Measurements from ENCODE around the gene GATD1. TPM values are rescaled to one million over a fixed set of nuclear protein-coding genes. Genes with fewer than 3 reads are reported as not detected.

The GATD1 gene
- total RNA-seq, 1 experiment from 2014 or later, result 81.3 TPM

GRCh38 chr11:723120-723883 is 54.0 kb downstream of the GATD1 start:
- H3K36me3 ChIP-seq (ENCODE audit: insufficient read depth, low read length, poor library complexity, severe bottlenecking), result no peaks in the 10 kb centered on the region
- no peaks in the 10 kb centered on the region for H3K9me3 ChIP-seq (ENCODE audit: low read depth, low read length, poor library complexity, severe bottlenecking)
- CTCF ChIA-PET, result interaction anchor here (1.3 kb wide), 1 partner anchor 27 kb away, joined by 3 read pairs; no protein-coding TSS in a partner anchor
- no peak overlapping the region for H3K4me3 ChIP-seq (ENCODE audit: low read depth, low read length, poor library complexity, severe bottlenecking)
- no peaks in the 10 kb centered on the region for H3K4me1 ChIP-seq (ENCODE audit: insufficient read depth, low read length, poor library complexity, severe bottlenecking)
- BruUV-seq (replicated peaks), result no TSS peak
- intact Hi-C loops (cut with micrococcal nuclease; ENCODE audit: unreplicated experiment), result loop anchor here (5.0 to 10.0 kb wide), 2 partner anchors 61 to 169 kb away; no protein-coding TSS in a partner anchor
- TF ChIP-seq, protein P1, sequence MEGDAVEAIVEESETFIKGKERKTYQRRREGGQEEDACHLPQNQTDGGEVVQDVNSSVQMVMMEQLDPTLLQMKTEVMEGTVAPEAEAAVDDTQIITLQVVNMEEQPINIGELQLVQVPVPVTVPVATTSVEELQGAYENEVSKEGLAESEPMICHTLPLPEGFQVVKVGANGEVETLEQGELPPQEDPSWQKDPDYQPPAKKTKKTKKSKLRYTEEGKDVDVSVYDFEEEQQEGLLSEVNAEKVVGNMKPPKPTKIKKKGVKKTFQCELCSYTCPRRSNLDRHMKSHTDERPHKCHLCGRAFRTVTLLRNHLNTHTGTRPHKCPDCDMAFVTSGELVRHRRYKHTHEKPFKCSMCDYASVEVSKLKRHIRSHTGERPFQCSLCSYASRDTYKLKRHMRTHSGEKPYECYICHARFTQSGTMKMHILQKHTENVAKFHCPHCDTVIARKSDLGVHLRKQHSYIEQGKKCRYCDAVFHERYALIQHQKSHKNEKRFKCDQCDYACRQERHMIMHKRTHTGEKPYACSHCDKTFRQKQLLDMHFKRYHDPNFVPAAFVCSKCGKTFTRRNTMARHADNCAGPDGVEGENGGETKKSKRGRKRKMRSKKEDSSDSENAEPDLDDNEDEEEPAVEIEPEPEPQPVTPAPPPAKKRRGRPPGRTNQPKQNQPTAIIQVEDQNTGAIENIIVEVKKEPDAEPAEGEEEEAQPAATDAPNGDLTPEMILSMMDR (conservative IDR thresholded peaks at IDR 0.05; ENCODE audit: low read depth, low read length), result peak; percentile 65
- no peak for TF ChIP-seq EZH2 (IDR thresholded peaks at IDR 0.05; ENCODE audit: borderline replicate concordance, low read depth, low read length, poor library complexity, severe bottlenecking)
- peaks cover 40% of the 10 kb centered on the region for H3K27me3 ChIP-seq (replicated peaks; ENCODE audit: insufficient read depth, low read depth, low read length, poor library complexity)
- peak; percentile 61 for DNase-seq (ENCODE audit: low spot score)
- POLR2A ChIA-PET (ENCODE audit: low non-redundant PET), result interaction anchor here (0.6 kb wide), 1 partner anchor 13 kb away, joined by 3 read pairs; no protein-coding TSS in a partner anchor
- no peak overlapping the region for H3K27ac ChIP-seq (ENCODE audit: low read depth, low read length, poor library complexity, severe bottlenecking)

- no peak for TF ChIP-seq EZH2 (IDR thresholded peaks at IDR 0.05; ENCODE audit: borderline replicate concordance, low read depth, low read length, poor library complexity, severe bottlenecking)
- TF ChIP-seq, protein P1 (conservative IDR thresholded peaks at IDR 0.05; ENCODE audit: low read depth, low read length), result no peak
- H3K4me3 ChIP-seq (ENCODE audit: low read depth, low read length, poor library complexity, severe bottlenecking), result no peak overlapping the region
- no peaks in the 10 kb centered on the region for H3K36me3 ChIP-seq (ENCODE audit: insufficient read depth, low read length, poor library complexity, severe bottlenecking)
- BruUV-seq (replicated peaks), result no TSS peak
- ChIA-PET CTCF (interaction anchor here (1.3 kb wide), 1 partner anchor 26 kb away, joined by 3 read pairs; no protein-coding TSS in a partner anchor), POLR2A (ENCODE audit: low non-redundant PET) (no interaction called here)
- no peaks in the 10 kb centered on the region for H3K4me1 ChIP-seq (ENCODE audit: insufficient read depth, low read length, poor library complexity, severe bottlenecking)
- peaks cover 40% of the 10 kb centered on the region for H3K27me3 ChIP-seq (replicated peaks; ENCODE audit: insufficient read depth, low read depth, low read length, poor library complexity)
- H3K9me3 ChIP-seq (ENCODE audit: low read depth, low read length, poor library complexity, severe bottlenecking), result no peaks in the 10 kb centered on the region
- intact Hi-C loops (cut with micrococcal nuclease; ENCODE audit: unreplicated experiment), result loop anchor here (5.0 to 10.0 kb wide), 2 partner anchors 60 to 168 kb away; no protein-coding TSS in a partner anchor
- H3K27ac ChIP-seq (ENCODE audit: low read depth, low read length, poor library complexity, severe bottlenecking), result no peak overlapping the region
- DNase-seq (ENCODE audit: low spot score), result no peak
Observed at GRCh38 chr11:722346-722811, 54.9 kb downstream of the GATD1 start.

DNA sequence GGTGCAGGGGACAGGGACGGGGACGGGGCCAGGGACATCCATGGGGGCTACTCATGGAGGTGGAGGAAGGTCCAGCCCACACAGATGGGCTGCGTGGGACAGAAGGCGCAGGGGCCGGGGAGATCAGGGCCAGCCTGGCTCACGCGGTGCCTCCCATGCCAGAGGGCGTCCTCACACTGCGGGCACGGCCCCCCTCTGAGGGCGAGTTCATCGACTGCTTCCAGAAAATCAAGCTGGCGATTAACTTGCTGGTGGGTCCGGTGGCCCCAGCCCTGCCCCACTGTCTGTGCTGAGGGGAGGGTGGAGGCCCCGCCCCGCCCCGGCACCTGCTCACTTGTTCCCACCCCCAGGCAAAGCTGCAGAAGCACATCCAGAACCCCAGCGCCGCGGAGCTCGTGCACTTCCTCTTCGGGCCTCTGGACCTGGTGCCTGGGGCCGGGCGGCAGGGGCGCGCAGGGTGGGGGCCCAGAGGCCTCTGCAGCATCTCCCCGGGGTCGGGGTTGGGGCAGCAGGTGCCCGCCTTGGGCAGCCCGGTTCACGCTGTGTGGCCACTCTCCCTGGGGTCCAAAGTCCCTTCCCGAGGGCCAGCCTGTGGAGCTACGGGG is 55.4 kb downstream of the GATD1 start:
- ChIA-PET CTCF (interaction anchor here (1.3 kb wide), 1 partner anchor 26 kb away, joined by 3 read pairs; no protein-coding TSS in a partner anchor), POLR2A (ENCODE audit: low non-redundant PET) (no interaction called here)
- Histone ChIP-seq H3K9me3 (ENCODE audit: low read depth, low read length, poor library complexity, severe bottlenecking) (no peaks in the 10 kb centered on the region), H3K27ac (ENCODE audit: low read depth, low read length, poor library complexity, severe bottlenecking) (no peak overlapping the region), H3K36me3 (ENCODE audit: insufficient read depth, low read length, poor library complexity, severe bottlenecking) (no peaks in the 10 kb centered on the region), H3K4me3 (ENCODE audit: low read depth, low read length, poor library complexity, severe bottlenecking) (no peak overlapping the region), H3K4me1 (ENCODE audit: insufficient read depth, low read length, poor library complexity, severe bottlenecking) (no peaks in the 10 kb centered on the region), H3K27me3 (replicated peaks; ENCODE audit: insufficient read depth, low read depth, low read length, poor library complexity) (peaks cover 40% of the 10 kb centered on the region)
- intact Hi-C loops (cut with micrococcal nuclease; ENCODE audit: unreplicated experiment), result loop anchor here (5.0 to 10.0 kb wide), 2 partner anchors 60 to 167 kb away; no protein-coding TSS in a partner anchor
- BruUV-seq (replicated peaks), result no TSS peak
- TF ChIP-seq, protein P1 (conservative IDR thresholded peaks at IDR 0.05; ENCODE audit: low read depth, low read length), result no peak
- no peak for TF ChIP-seq EZH2 (IDR thresholded peaks at IDR 0.05; ENCODE audit: borderline replicate concordance, low read depth, low read length, poor library complexity, severe bottlenecking)
- no peak for DNase-seq (ENCODE audit: low spot score)
